Natural killer cell (primary cell): ENCODE measurements around the gene ZP2. TPM values are rescaled to one million over a fixed set of nuclear protein-coding genes. Genes with fewer than 3 reads are reported as not detected.
"Not testable (repeated sequence)": the region's sequence is repeated elsewhere in the genome, so short reads cannot be mapped to it uniquely, and the experiment has no call there.

Source experiments
- ATAC-seq, 3 donors: fragments of 150-1000 bp in 2 of 3; fragments of 200-7000 bp in 1 of 3; cut with Tn5 transposase; 1 replicate in 1 of 3; 2 replicates in 2 of 3; pipeline ENCODE4 v1.10.0; 2021; ENCODE audit warnings: mild to moderate bottlenecking in 2 of 3, moderate library complexity in 2 of 3
- DNase-seq, 2 donors: peaks; one replicate each; pipeline versions ENCODE4 v3.0.0 to v3.0.0-alpha.2; 2013 to 2021; ENCODE audit warnings: mixed read lengths in 1 of 2
- H3K27ac ChIP-seq: one replicate; pipeline ENCODE4 v1.5.1; 2013; ENCODE audit warnings: mild to moderate bottlenecking, low read length
- H3K27me3 ChIP-seq: one replicate; pipeline ENCODE4 v1.6.1; 2013; ENCODE audit warnings: low read length; ENCODE audit not compliant: control insufficient read depth, insufficient read depth
- H3K36me3 ChIP-seq: one replicate; pipeline ENCODE4 v1.6.1; 2013; ENCODE audit warnings: low read length; ENCODE audit not compliant: control insufficient read depth, insufficient read depth
- H3K4me1 ChIP-seq: one replicate; pipeline ENCODE4 v1.6.1; 2013; ENCODE audit warnings: low read length; ENCODE audit not compliant: control insufficient read depth, insufficient read depth
- H3K4me3 ChIP-seq: one replicate; pipeline ENCODE4 v1.5.1; 2013; ENCODE audit warnings: low read length
- H3K9me3 ChIP-seq: one replicate; pipeline ENCODE4 v1.6.1; 2013; ENCODE audit warnings: low read length; ENCODE audit not compliant: control insufficient read depth, insufficient read depth
- H3K27ac Mint-ChIP-seq, 2 donors: one replicate each; pipeline ENCODE4 v1.8.0; 2022; ENCODE audit warnings: mild to moderate bottlenecking in 2 of 2, mixed read lengths in 2 of 2, moderate library complexity in 1 of 2
- H3K27me3 Mint-ChIP-seq, 2 donors: one replicate each; pipeline ENCODE4 v1.8.0; 2022; ENCODE audit warnings: low read depth in 2 of 2, mixed read lengths in 2 of 2
- H3K36me3 Mint-ChIP-seq: one replicate; pipeline ENCODE4 v1.8.0; 2022; ENCODE audit warnings: mixed read lengths
- H3K4me1 Mint-ChIP-seq, 2 donors: one replicate each; pipeline ENCODE4 v1.8.0; 2022; ENCODE audit warnings: mixed read lengths in 2 of 2
- H3K4me3 Mint-ChIP-seq: one replicate; pipeline ENCODE4 v1.8.0; 2022; ENCODE audit warnings: mild to moderate bottlenecking, moderate library complexity, mixed read lengths
- H3K9me3 Mint-ChIP-seq, 2 donors: one replicate each; pipeline ENCODE4 v1.8.0; 2022; ENCODE audit warnings: mixed read lengths in 2 of 2
- CTCF ChIP-seq: fragments of 200-600 bp; IDR thresholded peaks from one replicate; pipeline ENCODE4 v1.8.0; 2022; ENCODE audit warnings: antibody characterized with exemption
- WGBS: methylation state at CpG from one replicate; pipeline ENCODE4 v1.1.7; 2013; ENCODE audit warnings: missing lambda C conversion rate; ENCODE audit not compliant: insufficient coverage; 5-methylcytosine and 5-hydroxymethylcytosine counted together
- intact Hi-C: fragments of 100-400 bp; cut with micrococcal nuclease; formaldehyde crosslinking; loops from one replicate; pipeline ENCODE4 v1.14.2; 2022
- total RNA-seq, 4 donors: library from RNA; stranded (reverse); fragments of 120-200 nt in 1 of 4; gene quantifications; one replicate each; pipeline versions ENCODE4 v1.2.3 to v1.2.4, GENCODE V29; 2013 to 2022

ZP2 gene
- total RNA-seq, 3 donors from 2014 or later (not counting 1 experiment from before 2014, with no cell fraction given): not detected

GRCh38 chr16:21250072-21250923, 38.9 kb upstream of the ZP2 start:
- intact Hi-C loops: no loop called here
- Mint-ChIP-seq H3K9me3 (no peaks in the 10 kb centered on the region), H3K27ac (no peak overlapping the region), H3K4me1 (peaks cover 0 to 5% of the 10 kb centered on the region in 2 donors), H3K36me3 (no peaks in the 10 kb centered on the region), H3K4me3 (no peak overlapping the region), H3K27me3 (peaks cover 14 to 19% of the 10 kb centered on the region in 2 donors)
- TF ChIP-seq CTCF: no peak
- ATAC-seq (no peak), DNase-seq (no peak)
- Histone ChIP-seq H3K36me3 (no peaks in the 10 kb centered on the region), H3K4me1 (no peaks in the 10 kb centered on the region), H3K27me3 (no peaks in the 10 kb centered on the region), H3K4me3 (no peak overlapping the region), H3K27ac (no peak overlapping the region), H3K9me3 (no peaks in the 10 kb centered on the region)
- 63% methylated on average over 15 of the region's 15 CpGs for WGBS

GRCh38 chr16:21248179-21248578, 36.8 kb upstream of the ZP2 start:
- H3K4me1 Mint-ChIP-seq, ATAC-seq, H3K27me3 ChIP-seq, DNase-seq, H3K27ac ChIP-seq, intact Hi-C loops, H3K9me3 Mint-ChIP-seq, H3K9me3 ChIP-seq, H3K4me3 Mint-ChIP-seq, H3K36me3 Mint-ChIP-seq, H3K4me3 ChIP-seq, H3K4me1 ChIP-seq, H3K36me3 ChIP-seq, H3K27ac Mint-ChIP-seq: not testable (repeated sequence)
- 92% methylated on average over 3 of the region's 4 CpGs for WGBS
- peaks cover 14 to 17% of the 10 kb centered on the region in 2 donors for H3K27me3 Mint-ChIP-seq

- H3K27ac ChIP-seq: no peak overlapping the region
- Mint-ChIP-seq H3K4me1 (no peaks in the 10 kb centered on the region), H3K4me3 (no peak overlapping the region), H3K36me3 (no peaks in the 10 kb centered on the region), H3K27me3 (peaks cover 12 to 20% of the 10 kb centered on the region in 2 donors), H3K27ac (no peak overlapping the region), H3K9me3 (no peaks in the 10 kb centered on the region)
- DNase-seq (no peak), ATAC-seq (no peak)
- H3K4me1 ChIP-seq: no peaks in the 10 kb centered on the region
- no peaks in the 10 kb centered on the region for H3K27me3 ChIP-seq
- TF ChIP-seq CTCF: no peak
- no peaks in the 10 kb centered on the region for H3K36me3 ChIP-seq
- H3K9me3 ChIP-seq: no peaks in the 10 kb centered on the region
- 83% methylated on average over 7 of the region's 7 CpGs for WGBS
- no peak overlapping the region for H3K4me3 ChIP-seq
- intact Hi-C loops: no loop called here
Measured at GRCh38 chr16:21244518-21245215, 33.3 kb upstream of the ZP2 start.

- no peaks in the 10 kb centered on the region for H3K36me3 Mint-ChIP-seq
- Histone ChIP-seq H3K27ac (no peak overlapping the region), H3K36me3 (no peaks in the 10 kb centered on the region), H3K9me3 (no peaks in the 10 kb centered on the region), H3K4me1 (no peaks in the 10 kb centered on the region), H3K4me3 (no peak overlapping the region), H3K27me3 (no peaks in the 10 kb centered on the region)
- intact Hi-C loops: no loop called here
- peaks cover 11 to 16% of the 10 kb centered on the region in 2 donors for H3K27me3 Mint-ChIP-seq
- 60% methylated on average over 1 of the region's 2 CpGs for WGBS
- no peaks in the 10 kb centered on the region for H3K4me1 Mint-ChIP-seq
- no peak for TF ChIP-seq CTCF
- ATAC-seq: no peak
- H3K9me3 Mint-ChIP-seq: no peaks in the 10 kb centered on the region
- DNase-seq: no peak
- H3K27ac Mint-ChIP-seq: no peak overlapping the region
- no peak overlapping the region for H3K4me3 Mint-ChIP-seq
Measured at GRCh38 chr16:21242756-21243155, 31.4 kb upstream of the ZP2 start.
